ENCODE results near the gene JDP2.

JDP2 gene

DNA sequence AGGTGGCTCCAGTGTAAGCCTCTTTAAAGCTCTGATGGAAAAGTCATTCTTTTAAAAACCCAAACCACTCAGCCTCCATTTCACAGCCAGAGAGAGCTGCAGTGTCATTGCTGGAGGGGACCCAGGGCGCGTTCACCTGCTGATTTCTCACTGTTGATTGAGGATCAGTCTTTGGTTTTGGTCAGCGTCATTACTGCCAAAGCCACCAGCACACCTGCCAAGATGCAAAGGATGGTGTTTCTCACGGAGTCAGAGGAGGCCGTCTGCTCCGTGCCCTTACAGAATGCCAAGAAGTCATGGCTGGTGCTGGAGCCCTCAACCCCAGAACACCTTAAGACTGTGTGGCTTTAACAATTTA is 61.6 kb downstream of the JDP2 start:
- DNase-seq = no peak

- no peak for DNase-seq
Observed at GRCh38 chr14:75491376-75491978, 63.7 kb downstream of the JDP2 start.

GRCh38 chr14:75492832-75493591 is 65.2 kb downstream of the JDP2 start:
- DNase-seq = no peak

GRCh38 chr14:75493592-75494087 is 65.8 kb downstream of the JDP2 start:
- DNase-seq = no peak

DNA sequence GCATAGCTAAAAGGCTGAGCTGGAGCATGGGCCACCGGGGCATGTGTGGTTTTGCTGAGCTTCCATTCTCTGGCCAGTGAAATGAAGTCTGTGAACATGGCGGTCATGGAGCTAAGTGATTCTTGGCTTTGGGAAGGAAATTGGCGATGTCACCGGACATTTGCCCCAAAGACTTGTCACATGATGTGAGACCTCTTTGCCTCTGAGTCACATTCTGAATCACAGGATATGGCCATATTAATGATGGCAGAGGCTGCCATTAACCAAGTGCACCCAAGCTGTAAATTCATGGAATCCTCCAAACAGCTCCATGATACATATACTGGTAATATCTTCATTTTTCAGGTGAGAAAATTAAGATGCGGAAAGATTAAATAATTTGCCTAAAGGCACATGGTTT is 67.1 kb downstream of the JDP2 start:
- DNase-seq = no peak

DNA sequence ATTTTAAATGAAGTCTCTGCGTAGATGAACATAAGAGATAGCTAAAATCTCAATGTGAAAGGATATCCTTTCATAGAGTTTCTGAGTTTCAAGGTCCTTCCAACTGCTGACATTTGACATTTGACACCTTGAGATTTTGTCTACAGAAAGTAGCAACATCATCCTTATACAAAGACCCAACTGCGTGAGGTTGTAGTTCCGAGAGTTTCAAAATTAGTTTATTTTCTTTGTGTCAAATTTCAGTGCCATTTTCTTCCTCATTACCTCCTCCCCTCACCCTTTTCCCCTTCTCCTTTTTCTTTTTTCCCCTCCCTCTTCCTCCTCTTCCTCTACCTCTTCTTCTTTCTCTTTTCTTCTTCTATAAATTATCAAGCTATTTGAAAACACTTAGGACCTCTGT is 67.6 kb downstream of the JDP2 start:
- DNase-seq = no peak

DNA sequence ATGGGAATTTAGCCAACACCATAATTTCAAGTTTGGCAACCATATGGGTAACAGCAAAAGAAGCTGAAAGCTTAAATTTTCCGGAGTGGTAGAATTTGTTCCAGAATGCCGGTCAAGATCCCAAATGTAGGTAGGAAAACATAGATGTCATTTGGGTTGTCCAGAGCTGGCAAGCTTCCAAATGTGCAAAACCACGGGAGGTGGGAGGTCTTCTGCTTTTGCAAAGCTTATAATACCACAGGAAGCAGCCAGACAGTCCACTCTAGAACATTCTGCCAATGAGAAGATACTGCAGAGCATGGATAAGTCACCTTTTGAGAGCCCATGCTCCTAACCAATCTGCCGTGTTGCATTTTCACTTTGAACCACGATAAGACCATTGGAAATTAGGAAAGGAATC is 68.1 kb downstream of the JDP2 start:
- no peak for DNase-seq

DNA sequence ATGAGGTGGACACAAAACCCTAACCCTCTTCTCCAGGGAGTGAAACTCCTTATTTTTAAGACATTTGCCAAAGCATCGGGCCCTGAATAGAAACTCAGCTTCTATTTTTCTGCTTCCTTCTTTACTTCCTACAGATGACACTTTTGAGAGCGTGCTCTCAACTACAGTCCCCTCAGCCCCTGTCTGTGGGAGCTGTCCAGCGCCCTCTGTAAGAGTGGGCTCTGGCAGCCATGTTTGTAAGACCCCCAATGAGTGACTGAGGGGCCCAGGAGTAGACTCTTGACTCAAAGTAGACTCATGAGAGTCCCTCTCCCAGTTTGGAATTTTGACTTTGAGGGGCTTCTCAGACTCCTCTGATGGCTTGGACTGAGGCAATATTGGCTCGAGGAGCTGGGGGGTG is 68.9 kb downstream of the JDP2 start:
- DNase-seq = no peak

DNA sequence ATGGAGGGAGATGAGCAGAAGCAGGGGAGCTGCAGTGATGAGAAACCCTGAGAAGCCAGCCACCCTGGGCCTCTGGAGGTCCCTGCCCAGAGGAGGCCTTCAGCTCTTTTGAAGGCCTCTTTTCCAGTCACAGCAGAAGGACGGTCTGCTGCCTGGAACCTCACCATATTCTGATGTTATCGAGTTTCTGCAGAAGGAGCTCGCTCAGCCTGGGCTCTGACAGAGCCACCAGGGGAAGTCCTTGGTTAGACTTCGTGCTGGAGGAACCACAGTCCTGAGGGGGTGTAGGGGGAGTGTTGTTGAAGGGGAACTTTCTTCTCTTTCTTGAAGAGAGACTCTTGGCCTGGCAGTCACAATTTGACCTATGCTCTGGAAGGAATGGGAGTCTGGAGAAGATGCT is 69.4 kb downstream of the JDP2 start:
- DNase-seq = no peak

DNA sequence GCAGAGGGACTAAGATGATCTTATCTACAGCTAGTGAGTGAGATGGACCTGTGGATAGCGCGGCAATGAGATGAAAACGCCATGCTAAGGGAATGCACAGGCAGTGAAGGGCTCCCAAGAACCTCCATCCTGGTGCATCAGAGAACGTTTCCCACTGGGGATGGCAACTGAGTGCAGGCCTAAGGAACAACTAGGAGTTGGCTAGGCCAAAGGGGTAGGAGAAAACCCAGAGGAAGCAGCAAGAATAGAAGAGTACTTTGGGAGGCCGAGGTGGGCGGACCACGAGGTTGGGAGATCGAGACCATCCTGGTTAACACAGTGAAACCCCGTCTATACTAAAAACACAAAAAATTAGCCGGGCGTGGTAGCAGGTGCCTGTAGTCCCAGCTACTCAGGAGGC is 69.9 kb downstream of the JDP2 start:
- no peak for DNase-seq

DNA sequence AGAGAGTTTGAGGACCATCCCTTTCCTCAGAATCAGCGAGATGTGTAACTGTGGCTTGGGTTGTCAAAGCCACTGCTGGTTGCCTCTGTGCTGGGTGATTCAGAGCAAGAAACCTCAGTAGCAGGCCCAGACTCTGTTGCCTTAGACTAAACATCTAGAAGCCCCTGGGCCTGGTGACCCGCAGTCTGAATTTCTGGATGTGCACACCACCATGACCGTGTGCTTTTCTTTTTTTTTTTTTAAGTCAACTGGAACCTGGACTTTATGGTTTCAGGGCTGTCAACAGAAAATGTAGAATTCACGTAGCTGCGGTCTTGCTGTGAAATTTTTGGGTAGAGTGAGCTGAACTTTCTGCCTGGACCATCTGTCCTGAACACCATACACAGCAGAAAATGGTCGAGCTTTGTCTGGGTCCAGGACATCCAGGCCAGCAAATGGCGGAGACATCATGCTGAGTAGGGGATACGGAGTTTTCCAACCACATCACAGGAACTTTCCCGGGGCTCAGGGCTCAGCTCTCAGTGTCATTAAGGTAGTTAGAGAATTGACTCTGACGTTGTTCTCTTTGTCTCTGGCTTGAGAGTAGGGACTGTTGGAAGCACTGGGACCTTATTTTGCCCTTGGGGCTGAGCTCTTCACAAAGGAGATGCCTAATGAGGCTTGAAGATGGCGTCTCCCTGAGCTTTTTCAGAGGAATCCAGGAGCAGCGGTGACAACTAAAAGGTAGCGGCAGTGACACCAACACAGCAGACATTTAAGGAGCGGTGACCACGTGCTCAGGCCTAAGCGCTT is 71.5 kb downstream of the JDP2 start:
- DNase-seq = no peak

- DNase-seq = no peak
Observed at GRCh38 chr14:75501080-75501479, 73.3 kb downstream of the JDP2 start.

DNA sequence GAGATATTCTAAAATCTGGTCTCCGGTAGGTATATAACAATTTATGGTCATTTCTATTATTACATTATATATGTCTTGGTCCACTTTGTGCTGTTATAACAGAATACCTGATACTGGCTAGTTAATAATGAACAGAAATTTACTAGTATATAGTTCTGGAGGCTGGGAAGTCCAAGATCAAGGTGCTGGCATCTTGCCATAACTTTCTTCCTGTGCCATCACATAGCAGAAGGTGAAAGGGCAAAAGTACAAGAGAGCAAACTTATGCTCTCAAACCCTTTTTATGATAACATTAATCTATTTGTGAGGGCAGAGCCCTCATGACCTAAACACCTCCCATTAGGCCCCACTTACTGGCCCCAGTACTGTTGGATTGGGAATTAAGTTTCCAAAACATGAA is 76.6 kb downstream of the JDP2 start:
- no peak for DNase-seq

GRCh38 chr14:75506930-75507329 is 79.1 kb downstream of the JDP2 start:
- no peak for DNase-seq

- no peak for DNase-seq
Observed at GRCh38 chr14:75510547-75510946, 82.7 kb downstream of the JDP2 start.

- DNase-seq = no peak
Observed at GRCh38 chr14:75511201-75511600, 83.4 kb downstream of the JDP2 start.

DNA sequence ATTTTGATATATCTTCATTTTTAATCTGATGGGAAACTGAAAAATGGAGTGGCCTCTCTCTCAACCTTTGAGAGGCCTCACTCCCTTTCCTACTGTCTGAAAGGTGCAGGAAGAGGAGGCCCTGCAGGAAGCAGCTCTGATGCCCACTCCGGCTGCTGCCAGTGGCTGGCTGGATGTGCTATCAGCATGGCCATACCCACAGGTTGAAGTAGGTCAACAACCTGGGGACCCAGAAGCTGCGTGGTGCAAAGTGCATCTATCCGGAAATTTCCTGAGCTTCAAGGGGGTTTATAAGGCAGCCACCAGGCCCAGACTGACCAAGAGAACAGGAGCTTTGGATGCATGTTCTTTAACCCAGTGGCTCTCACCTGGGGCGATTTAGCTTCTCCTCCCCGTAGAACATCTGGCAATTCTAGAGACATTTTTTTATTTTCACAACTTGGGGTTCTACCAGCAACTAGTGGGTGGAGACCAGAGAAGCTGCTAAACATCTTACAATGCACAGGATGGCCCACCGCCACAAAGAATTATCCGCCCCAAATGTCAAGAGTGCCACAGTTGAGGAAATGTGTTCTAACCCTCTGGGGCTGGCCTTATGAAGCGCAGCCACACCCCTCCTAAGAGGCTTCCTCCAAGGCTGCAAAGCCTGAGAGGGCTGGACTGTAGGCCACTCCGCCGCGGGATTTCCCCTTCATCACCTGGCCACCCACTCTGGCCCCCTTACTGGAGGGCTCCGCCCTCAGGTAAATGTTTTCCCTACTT is 86.3 kb downstream of the JDP2 start:
- DNase-seq = no peak

DNA sequence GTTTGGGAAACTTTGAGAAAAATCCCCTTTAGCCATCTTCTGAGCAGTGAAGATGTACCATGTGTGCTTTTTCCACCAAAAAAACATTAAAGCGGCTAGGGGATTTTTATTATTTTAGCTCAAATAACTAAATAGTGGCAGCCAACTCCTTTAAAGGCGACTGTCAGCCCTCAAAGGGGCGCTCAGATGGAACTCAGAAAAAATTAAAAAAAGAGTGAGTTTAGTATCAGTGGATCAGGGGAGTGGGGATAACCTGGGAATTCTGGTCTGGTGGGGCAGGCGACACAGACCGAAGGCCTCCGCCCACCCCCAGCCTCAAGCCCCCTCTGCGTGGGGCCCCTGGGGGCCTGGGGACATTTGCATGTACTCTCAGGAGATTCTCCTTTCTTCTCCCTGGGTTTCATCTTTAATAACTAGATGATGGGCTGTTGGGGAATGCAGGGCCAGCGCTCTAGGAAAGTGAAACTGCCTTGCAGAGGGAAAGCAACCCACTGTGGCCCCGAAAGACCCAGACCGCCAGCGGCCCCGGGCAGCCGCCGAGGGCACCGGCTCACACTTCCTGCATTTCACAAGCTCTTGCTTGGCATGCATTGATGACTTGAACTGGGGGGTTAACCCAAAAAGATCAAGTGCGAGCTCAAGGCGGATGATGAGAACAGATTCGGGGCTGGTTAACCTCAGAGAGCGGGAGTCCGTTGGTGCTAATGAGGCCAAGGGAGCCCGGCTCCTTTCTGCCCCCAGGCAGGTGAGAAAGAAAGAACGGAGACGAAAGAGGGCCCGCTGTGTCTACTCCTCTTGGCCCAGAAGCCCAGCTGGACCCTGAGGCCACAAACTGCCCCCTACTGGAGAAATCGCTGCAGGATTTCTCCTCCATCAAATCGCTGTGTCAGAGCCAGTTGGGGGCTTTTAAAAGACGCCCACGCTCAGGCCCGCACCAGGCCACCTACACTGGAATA is 87.1 kb downstream of the JDP2 start:
- DNase-seq = peak; percentile 42

DNA sequence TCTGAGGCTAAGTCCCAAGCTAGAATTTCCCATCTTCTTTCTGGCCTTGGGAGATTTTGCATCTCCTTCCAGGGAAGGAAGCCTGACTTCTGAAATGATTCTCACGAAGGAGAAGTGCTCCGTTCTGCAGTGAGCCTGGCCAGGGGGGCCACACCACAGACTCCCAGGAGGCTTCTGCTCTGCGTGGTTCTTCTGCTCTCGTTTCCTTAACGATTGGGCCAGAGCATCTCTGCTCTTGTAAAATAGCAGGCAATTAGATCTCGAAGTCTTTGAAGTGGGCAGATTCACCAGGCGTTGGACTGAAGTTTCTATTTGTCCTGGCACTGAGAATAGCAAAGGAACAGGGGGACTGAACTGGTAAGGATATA is 87.8 kb downstream of the JDP2 start:
- DNase-seq = peak; percentile 44

- DNase-seq = no peak
Observed at GRCh38 chr14:75518625-75519024, 90.8 kb downstream of the JDP2 start.

DNA sequence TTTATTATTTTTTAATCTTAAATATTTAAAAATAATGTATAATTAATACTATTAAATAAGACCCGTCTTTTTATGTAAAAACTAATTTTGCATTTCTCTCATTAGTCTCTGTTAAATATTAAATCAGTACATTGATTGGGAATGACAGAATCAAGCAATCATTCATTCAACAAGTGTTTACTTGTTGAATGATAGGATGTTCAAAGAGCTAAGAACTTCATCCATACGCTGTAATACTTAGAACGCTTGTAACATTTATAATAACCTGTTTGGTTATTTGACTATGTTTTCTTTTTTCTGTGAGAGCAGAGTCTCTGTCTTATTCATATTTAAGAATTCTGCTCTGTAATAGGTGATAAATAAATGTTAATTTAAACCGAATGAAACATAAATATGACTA is 91.6 kb downstream of the JDP2 start:
- no peak for DNase-seq

Data from left hindlimb (tissue), 1 donor.